Stimulated activated CD8-positive, alpha-beta memory T cell treated with anti-CD3 and anti-CD28 coated beads, Interleukin-7, amount 100 ng/mL, for 24 hours (primary cell): ENCODE results near the gene SYTL3.
"Not testable (repeated sequence)": the region's sequence is repeated elsewhere in the genome, so short reads cannot be mapped to it uniquely, and the experiment has no call there.

Experiments
- DNase-seq: peaks from one replicate; pipeline ENCODE4 v3.0.0-alpha.2; 2020; ENCODE audit warnings: low read depth

SYTL3 gene

GRCh38 chr6:158642097-158642601 is 7.7 kb upstream of the SYTL3 start:
- DNase-seq = no peak

- no peak for DNase-seq
Observed at GRCh38 chr6:158643836-158644230, 6.0 kb upstream of the SYTL3 start.

GRCh38 chr6:158644231-158645063 is 5.4 kb upstream of the SYTL3 start, which contains the start of gene DYNLT1:
TSS of gene DYNLT1 (minus strand) at chr6:158644743. CDS start at chr6:158644708, 35 bp downstream.
- DNase-seq = peak; percentile 84

DNA sequence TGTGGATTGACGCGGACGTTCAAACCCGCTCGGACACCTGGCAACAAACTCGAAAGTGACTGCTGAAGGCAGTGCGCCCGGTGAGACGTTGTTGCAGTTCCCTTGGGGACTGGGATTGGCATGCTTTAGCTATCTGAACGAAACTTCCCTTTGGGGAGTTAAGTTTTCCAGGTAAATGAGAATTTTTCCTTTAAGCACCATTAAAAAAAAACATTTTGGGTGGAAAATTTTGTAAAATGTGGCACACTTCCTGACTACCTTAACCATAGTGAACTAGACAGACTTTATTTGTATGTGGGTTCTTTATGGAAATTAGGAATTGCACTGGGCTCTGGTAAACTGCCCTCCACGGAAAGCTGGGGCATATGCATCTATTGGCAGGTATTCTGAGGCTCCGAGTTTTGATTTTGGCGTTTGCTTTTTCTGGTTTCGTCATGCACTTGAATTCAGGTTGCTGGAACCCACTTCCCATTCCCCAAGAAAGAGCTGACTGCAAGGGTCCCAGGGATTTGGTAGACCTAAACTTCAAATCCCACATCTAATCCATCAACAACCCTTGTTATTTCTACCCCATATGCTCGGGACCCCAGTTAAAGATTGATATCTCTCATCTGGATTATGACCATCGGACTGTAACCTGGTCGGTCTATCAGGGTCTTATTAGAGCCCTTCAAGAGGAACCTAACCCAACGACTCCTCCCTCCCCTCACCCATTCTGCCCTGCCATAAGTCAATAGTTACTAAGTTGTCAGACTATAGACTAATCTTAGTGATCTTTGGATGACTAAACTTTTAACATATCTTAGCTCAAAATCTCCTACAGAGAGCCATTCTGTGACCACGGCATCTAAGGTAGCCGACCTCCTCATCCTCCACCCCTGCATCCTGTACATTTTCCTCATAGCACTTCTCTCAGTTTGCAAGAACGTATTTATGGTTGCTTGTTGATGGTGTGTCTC is 4.5 kb upstream of the SYTL3 start:
- DNase-seq = no peak

GRCh38 chr6:158646023-158646910 is 3.6 kb upstream of the SYTL3 start:
- no peak for DNase-seq

GRCh38 chr6:158647501-158647900 is 2.4 kb upstream of the SYTL3 start:
- no peak for DNase-seq

- DNase-seq = no peak
Observed at GRCh38 chr6:158648682-158649131, 1.1 kb upstream of the SYTL3 start.

- not testable (repeated sequence) for DNase-seq
Observed at GRCh38 chr6:158651981-158652737, 2.3 kb downstream of the SYTL3 start.

DNA sequence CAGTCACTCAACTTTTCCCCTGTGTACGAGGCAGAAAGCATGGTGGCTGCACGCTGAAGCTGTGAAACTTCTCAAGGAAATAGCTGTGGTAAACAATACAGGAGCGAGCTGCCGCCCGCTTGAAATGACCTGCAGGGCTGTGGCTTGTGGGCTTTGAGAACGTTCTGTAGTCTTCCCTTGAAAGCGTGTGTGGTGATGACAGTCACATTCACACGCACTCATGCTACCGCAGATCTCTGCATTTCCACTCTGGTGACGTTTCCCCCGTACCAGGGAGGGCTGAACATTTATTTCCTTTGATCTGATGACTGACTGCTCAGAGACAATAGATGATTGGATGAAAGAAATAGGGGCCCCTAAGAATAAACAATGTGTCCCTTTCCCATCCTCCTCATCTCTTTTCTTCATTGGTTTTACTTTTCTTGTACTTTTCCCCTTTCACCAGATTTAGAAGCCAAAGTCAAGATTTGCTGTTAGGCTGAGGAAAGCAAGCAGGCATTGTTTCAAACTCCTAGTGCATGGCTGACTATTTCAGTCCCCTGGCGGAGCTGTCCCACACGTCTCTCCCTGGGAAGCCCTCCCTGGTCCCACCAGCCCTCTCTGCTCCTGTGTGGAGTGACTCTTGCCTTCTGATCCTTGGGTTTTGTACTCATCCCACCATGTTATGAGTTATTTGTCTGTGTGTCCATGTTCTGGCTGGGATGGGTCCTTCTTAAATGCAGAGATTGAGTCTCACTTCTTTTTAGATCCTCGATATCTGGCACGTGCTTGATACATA is 3.9 kb downstream of the SYTL3 start:
- peak; percentile 69 for DNase-seq

- DNase-seq = no peak
Observed at GRCh38 chr6:158654498-158654897, 4.6 kb downstream of the SYTL3 start.

GRCh38 chr6:158654960-158655489 is 5.2 kb downstream of the SYTL3 start:
- no peak for DNase-seq

DNA sequence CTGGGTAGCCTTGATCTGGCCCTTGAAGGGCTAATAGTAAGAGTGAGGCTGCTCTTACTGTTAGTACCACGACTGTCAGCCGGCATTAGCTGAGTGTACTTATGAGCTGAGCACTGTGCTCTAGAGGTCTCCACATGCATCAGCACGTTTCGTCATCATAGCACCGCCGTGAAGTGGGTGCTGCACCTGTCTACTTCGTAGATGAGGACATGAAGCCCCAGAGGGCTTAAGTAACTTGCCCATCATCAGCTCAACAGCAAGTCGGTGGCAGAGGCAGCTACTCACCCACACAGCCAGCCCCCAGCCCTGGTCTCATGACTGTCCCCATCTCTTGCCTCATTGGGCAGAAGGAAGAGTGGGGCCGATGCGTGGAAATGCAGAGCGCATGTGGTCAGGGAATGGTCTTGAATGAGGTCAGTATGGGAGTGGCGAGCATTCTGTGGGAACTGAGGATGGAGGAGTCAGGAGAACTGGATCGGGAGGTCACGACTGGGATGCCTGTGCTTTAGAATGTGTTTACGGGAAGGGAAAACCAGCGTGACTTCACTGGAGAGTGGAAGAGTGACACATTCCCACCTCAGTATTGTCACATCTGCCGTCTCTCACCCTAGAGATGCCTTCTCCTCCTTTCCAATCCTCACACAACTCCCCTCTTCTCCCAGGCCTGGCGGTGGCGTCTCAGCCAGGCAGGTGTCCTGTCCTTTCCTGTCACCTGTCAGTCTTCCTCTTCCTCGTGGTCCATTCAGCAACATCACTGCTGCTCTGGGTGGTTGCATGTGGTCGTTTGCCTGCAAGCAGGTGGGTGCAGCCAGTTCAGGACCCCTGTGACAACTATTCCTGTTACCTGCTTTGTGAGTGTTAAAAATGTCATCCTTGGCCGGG is 6.0 kb downstream of the SYTL3 start:
- no peak for DNase-seq

DNA sequence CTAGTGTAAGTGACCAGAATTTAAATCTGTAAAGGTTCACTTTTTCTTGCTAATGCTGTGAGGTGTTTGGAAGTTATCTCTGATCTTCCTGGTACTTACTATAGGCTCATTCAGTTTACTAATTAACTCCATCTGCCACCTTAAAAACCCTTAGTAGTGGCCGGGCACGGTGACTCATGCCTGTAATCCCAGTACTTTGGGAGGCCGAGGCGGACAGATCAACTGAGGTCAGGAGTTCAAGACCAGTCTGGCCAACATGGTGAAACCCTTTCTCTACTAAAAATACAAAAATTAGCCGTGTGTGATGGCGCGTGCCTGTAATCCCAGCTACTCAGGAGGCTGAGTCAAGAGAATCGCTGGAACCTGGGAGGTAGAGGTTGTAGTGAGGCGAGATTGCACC is 7.1 kb downstream of the SYTL3 start:
- DNase-seq = not testable (repeated sequence)

- DNase-seq = no peak
Observed at GRCh38 chr6:158660333-158660754, 10.5 kb downstream of the SYTL3 start.

DNA sequence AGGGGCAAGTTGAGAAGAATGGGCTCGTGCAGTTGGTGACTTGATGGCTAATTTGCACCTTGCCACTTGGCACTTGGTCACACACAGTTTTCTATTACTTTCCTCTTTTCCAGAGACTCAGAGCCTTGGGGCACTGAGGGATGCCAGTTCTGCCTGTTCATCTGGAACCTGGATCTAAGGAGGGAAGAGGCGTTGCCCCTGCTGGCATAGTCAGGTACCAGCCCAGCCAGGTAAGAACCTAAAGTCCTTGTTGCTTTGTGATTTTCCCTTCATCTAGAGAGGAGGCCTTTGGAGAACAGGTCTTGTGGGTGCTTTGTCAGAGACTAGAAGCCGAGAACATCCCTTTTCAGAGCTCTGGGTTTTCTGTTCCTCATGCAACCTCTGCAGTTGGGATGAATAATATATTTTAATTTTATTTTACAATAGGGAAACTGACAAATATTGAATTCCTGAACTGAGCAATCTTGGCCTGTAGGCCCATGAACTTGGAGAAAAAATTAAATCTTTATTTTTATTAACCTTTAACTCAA is 11.4 kb downstream of the SYTL3 start:
- DNase-seq = no peak

- no peak for DNase-seq
Observed at GRCh38 chr6:158662607-158662953, 12.7 kb downstream of the SYTL3 start.

- no peak for DNase-seq
Observed at GRCh38 chr6:158662954-158663624, 13.2 kb downstream of the SYTL3 start.

GRCh38 chr6:158663625-158664165 is 13.8 kb downstream of the SYTL3 start:
- DNase-seq = no peak
